GM18520 (cell line): ENCODE data around the gene CDH4.

Source experiments
- ATAC-seq: cut with Tn5 transposase; IDR thresholded peaks from one replicate; pipeline ENCODE4 v1.9.1; 2021; ENCODE audit not compliant: unreplicated experiment

CDH4 gene

GRCh38 chr20:61895686-61896057 is 643.6 kb downstream of the CDH4 start:
- no peak for ATAC-seq

GRCh38 chr20:61896058-61896961 is 644.2 kb downstream of the CDH4 start:
- no peak for ATAC-seq

- no peak for ATAC-seq
Observed at GRCh38 chr20:61897401-61898295, 645.6 kb downstream of the CDH4 start.

GRCh38 chr20:61898405-61898804 is 646.3 kb downstream of the CDH4 start:
- no peak for ATAC-seq

GRCh38 chr20:61900011-61900944 is 648.2 kb downstream of the CDH4 start:
- no peak for ATAC-seq

GRCh38 chr20:61900945-61901293 is 648.9 kb downstream of the CDH4 start:
- ATAC-seq, result no peak

- no peak for ATAC-seq
Observed at GRCh38 chr20:61901392-61902220, 649.5 kb downstream of the CDH4 start.

- no peak for ATAC-seq
Observed at GRCh38 chr20:61902221-61902869, 650.3 kb downstream of the CDH4 start.

- no peak for ATAC-seq
Observed at GRCh38 chr20:61903575-61904340, 651.7 kb downstream of the CDH4 start.

- no peak for ATAC-seq
Observed at GRCh38 chr20:61904456-61904855, 652.4 kb downstream of the CDH4 start.

GRCh38 chr20:61905781-61906523 is 653.9 kb downstream of the CDH4 start:
- no peak for ATAC-seq

GRCh38 chr20:61907081-61907891 is 655.2 kb downstream of the CDH4 start:
- ATAC-seq, result no peak

- ATAC-seq, result no peak
Observed at GRCh38 chr20:61908057-61909026, 656.3 kb downstream of the CDH4 start.

GRCh38 chr20:61909028-61909427 is 657.0 kb downstream of the CDH4 start:
- no peak for ATAC-seq

- no peak for ATAC-seq
Observed at GRCh38 chr20:61909821-61910220, 657.8 kb downstream of the CDH4 start.

GRCh38 chr20:61911824-61912223 is 659.8 kb downstream of the CDH4 start:
- ATAC-seq, result no peak
